GM18499 (cell line): ENCODE data around the gene RBKS.

ENCODE experiments used
- ATAC-seq: cut with Tn5 transposase; IDR thresholded peaks from one replicate; pipeline ENCODE4 v1.9.1; 2021; ENCODE audit warnings: moderate number of reproducible peaks; ENCODE audit not compliant: insufficient read depth, unreplicated experiment

Gene RBKS

DNA sequence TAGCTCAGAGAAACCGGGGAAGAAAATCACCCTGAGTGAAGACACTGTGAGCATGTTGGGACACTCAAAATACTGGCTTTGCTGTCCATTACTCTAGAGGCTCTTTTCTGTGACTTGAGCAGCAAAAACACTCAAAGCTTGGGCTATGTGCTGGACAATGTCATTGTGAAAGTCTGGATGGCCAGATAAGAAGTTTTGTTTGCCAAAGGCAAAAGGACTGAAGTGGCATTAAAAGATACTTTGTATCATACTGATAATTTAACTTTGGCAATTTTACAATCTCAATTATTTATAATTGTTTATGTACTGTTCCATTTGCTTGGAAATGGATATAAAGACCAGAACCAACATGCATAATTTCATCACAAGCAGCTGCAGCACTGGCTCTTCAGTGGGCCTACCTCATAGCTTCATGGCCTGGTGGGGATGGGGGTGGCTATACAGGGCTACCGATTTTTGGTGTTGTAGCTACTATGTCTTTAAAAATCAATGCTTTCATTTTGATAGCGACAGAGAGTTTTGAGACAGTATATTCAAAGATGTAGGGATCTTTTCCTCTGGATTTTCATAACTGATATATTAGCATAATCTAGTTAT, 51.1 kb downstream of the RBKS start:
- no peak for ATAC-seq

- no peak for ATAC-seq
These were observed 51.7 kb downstream of the RBKS start for GRCh38 chr2:27838502-27838901.

GRCh38 chr2:27833931-27834330, 56.3 kb downstream of the RBKS start:
- no peak for ATAC-seq

DNA sequence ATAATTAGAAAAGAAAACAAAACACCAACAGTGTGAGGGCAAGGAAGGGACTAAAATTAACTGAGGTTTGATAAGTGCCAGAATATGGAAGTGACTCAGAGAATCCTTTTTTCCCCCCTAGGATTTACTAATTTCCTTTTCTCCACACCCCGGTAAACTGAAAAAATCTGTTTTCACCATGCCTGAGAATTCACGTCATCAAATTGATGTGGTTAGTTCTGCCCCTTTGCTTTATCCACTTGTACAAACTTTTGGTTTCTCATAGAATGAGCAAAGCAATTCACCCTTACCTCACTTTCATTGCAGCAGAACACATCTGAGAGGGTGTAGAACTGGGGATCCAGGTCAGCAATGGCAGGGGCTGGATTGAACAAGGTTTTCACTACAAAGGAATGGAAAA, 57.8 kb downstream of the RBKS start:
- no peak for ATAC-seq

DNA sequence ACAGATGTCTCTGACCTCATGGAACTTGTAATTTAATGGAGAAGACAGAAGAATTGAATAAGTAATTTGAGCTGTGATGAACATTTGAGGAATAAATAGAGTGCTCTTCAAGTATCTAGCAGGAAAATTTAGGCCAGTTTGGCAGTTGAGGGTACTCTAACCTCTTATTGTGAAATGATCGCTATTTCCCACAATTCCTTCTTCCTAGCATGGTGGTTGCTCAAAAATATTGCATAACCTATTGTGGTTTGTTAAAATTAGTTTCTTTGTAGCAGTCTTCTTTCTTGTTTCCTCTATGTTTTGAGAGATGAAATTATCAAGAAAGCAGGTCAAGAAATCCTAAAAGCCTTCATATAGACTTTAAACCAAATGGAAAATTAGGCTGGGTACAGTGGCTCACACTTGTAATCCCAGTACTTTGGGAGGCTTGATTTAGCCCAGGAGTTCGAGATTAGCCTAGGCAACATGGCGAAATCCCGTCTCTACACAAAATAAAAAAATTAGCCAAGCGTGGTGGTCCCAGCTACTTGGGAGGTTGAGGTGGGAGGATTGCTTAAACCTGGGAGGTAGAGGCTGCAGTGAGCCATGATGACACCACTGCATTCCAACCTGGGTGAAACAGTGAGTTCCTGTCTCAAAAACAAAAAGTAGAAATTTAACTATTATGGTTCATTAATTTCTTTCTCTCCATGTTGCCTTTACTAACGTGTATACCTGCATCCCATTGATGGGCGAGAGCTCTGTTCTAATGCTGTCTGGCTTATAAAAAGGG, 58.7 kb downstream of the RBKS start:
- no peak for ATAC-seq

GRCh38 chr2:27830656-27831055, 59.5 kb downstream of the RBKS start:
- ATAC-seq, result no peak

DNA sequence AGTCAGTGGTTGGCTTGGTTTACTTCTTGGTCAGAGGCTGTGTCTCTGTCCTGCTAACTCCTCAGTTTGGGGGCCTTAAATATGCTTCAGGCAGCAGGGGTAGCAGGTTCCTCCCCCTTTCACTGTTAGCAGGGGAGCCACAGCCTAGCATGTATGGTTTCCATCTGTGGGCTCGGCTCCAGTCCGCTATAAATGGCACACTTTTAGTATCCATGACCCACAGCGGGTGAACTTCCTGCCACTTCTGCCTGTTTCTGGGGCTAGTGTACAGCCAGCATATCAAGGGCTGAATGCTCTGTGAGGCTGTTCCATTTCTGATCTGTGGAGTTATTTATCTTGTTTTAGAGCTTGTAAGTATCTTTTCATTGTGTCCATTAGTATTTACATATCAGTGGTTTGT, 60.4 kb downstream of the RBKS start:
- ATAC-seq, result no peak

- no peak for ATAC-seq
These were observed 61.9 kb downstream of the RBKS start for GRCh38 chr2:27828305-27828704.

DNA sequence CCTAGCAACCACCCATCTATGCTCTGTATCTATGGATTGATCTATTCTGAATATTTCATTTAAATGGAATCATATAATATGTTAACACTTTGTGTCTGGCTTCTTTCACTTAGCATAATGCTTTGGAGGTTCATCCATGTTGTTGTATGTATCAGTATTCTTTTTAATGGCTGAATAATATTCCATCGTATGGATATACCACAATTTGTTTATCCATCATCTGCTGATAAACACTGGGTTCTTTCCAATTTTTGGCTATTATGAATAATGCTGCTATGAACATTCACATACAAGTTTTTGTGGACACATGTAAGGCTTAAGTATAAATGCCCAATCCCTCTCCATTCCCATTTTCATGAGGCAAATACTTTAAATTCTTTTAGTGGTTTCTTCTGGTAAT, 65.8 kb downstream of the RBKS start:
- ATAC-seq, result no peak

- no peak for ATAC-seq
These were observed 66.6 kb downstream of the RBKS start for GRCh38 chr2:27823569-27823968.

DNA sequence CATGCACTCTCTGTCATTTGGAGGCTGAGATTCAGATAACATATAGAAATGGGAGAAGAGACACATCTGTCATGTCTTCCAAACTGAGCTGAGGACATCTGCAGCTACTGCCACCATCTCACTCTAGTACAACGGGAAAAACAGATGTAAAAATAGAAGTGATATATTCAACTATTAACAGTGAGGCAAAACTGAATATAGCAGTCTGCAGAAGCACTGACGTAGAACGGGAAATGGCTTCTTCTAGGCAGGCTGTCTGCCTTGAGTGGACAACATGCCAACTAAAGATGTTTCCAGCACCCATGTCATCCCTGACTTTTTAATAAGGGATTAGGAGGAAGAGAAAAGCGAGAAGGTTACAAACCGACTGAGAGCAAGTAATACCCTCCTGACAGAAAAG, 67.1 kb downstream of the RBKS start:
- ATAC-seq, result no peak

DNA sequence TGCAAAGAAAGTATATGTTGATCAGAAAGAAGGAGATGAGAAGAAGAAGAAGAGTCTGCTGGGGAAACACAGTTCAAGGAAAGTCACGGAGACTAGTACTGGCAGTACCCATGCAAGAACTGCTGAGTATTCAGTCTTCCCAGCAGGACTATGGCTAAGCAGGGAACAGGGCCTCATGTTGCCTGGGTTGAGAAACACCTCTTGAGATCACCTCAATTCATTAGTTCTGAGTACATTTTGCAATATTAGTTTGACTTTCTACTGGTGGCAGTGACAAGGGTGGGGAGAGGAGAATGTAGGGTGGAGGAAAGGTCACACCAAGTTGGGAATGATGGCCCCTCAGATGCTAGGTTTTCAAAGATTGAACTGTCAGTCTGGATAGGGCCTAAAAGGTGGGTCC, 68.1 kb downstream of the RBKS start:
- ATAC-seq, result no peak

DNA sequence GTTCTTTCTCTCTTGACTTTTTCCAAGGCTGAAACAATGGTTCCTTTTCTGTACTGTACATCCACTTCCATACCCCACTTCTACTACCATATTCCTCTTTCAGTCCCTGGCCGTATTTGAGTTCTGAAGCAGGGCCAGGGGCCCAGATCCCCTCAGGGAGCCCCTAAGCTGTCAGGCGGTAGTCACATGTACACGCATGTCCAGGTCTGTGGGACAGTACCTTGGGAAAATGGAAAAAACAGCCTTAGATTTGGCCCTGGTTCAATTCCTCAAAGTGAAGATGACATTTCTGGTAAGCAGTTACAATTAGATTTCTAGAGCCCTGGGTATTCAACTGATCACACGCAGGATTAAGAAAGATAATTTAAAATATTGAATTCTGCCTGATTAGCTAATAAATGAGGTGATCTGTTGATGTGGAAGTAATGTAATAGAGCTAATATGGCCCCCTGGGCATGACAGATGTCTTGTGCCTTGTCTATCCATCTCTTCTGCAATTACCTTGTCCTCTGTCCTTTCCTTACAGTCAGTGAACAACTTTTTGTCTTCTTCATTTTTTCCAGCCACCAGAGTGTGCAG, 74.2 kb downstream of the RBKS start:
- no peak for ATAC-seq

DNA sequence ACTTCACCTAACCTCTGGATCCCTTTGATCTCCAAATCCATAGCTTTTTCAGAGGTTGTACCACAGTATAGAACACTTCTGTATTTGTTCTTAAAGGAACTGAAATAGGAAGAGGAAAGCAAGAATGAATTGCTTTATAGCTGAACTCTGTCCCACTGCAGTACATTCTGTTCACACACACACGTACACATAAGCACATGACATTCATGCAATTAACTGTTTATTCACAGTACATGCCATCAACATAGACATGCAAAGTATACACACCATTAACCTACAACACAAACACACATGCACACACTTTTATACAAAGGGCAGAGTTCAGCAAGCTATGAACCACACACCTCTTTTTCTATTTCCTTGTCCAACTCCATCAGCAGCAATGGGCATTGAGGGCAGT, 75.4 kb downstream of the RBKS start:
- no peak for ATAC-seq

DNA sequence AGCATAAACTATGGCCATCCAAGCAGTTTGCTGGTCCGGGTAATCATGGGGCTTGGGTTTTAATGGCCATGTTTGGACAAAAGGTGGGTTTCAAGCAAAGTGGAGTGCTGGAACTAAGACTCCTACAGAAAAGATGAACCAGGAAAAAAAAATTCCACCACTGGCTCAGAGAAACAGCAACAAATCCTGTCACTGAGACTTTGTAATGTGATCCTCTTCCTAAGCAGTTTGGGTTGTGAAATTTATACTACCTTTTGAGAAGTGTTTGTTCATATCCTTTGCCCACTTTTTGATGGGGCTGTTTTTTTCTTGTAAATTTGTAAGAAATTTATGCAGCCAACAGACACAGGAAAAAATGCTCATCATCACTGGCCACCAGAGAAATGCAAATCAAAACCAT, 78.4 kb downstream of the RBKS start:
- no peak for ATAC-seq

DNA sequence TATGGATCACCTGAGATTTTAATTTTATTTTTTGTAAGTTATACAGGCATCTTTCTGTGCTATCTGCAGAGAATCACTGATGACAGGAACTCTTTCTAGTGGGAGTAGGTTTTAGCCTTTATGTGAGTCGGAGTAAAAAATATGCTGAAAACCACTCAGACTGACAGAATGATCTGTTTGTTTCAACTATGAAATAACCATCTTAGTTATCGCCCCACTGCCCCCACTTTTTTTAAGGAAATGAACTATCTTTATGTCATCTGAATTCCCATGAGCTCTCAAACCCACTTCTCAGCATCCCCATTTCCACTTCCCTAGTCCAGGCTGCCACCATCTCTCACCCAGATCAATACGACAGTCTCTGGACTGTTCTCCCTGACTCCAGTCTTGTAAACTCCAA, 79.7 kb downstream of the RBKS start:
- no peak for ATAC-seq

- ATAC-seq, result no peak
These were observed 80.4 kb downstream of the RBKS start for GRCh38 chr2:27809761-27810241.

GRCh38 chr2:27808984-27809383, 81.2 kb downstream of the RBKS start:
- ATAC-seq, result no peak

- no peak for ATAC-seq
These were observed 81.8 kb downstream of the RBKS start for GRCh38 chr2:27808418-27808817.

DNA sequence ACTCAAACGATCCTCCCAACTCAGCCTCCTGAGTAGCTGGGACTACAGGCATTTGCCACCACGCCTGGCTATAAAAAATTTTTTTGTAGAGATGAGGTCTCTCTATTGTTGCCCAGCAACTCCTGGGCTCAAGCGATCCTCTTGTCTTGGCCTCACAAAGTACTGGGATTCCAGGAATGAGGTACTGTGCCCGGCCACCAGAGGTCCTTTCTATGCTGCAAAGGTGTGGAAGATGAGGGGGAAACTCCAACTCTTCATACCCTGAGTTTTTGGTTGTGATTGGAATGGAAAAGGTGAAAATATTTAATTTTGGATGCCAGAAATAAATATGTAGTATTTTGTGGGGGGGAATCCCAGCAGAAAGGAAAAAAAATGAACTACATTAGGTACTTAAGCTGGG, 82.7 kb downstream of the RBKS start:
- ATAC-seq, result no peak

DNA sequence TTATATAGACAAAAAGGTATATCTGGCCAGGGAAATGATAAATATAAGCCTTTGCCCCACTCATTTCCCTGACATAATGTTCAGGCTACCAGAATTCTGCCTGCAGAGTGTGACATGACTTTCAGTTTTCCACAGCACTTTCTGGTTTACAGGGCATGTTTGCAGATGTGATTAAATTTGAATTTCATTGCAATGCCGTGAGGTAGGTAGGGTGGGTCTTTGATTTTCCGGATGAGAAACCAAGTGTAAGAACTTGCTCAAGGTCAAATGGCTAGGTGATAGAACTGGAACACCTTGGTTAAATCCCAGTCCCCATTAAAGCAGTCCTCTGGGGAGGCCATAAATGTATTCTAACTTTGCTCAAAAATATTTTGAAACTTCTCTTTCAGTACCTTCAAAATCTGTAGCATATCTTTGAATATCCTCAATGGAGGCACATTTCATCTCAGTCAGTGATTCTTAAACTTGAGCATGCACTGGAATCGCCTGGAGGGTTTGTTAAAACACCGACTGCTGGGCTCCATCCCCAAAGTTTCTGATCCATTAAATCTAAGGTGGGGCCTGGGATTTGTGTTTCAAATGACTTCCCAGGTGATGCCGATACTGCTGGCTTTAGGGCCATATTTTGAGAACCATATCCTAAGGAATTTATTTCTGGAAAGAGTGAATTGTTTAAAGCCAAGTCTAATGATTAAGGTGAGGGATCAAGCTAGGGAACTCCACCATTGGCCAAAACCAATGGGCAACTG, 83.7 kb downstream of the RBKS start:
- ATAC-seq, result no peak
